Measurements from ENCODE around the gene SMAD3.
A peak's percentile ranks its signal among the peaks of the same experiment; 100 is the strongest.

Gene SMAD3

GRCh38 chr15:67082007-67082536 is 16.7 kb downstream of the SMAD3 start:
- no peak for DNase-seq (ENCODE audit: low read depth)

GRCh38 chr15:67083135-67083762 is 17.8 kb downstream of the SMAD3 start:
- no peak for DNase-seq (ENCODE audit: low read depth)

GRCh38 chr15:67084561-67084960 is 19.2 kb downstream of the SMAD3 start:
- DNase-seq (ENCODE audit: low read depth) = no peak

GRCh38 chr15:67085237-67085817 is 19.9 kb downstream of the SMAD3 start:
- DNase-seq (ENCODE audit: low read depth) = peak; percentile 49

GRCh38 chr15:67085818-67086636 is 20.6 kb downstream of the SMAD3 start:
- DNase-seq (ENCODE audit: low read depth) = no peak

- DNase-seq (ENCODE audit: low read depth) = no peak
Measured at GRCh38 chr15:67086637-67086914, 21.2 kb downstream of the SMAD3 start.

GRCh38 chr15:67087507-67088172 is 22.2 kb downstream of the SMAD3 start:
- DNase-seq (ENCODE audit: low read depth) = no peak

- DNase-seq (ENCODE audit: low read depth) = no peak
Measured at GRCh38 chr15:67089217-67090193, 24.1 kb downstream of the SMAD3 start.

- DNase-seq (ENCODE audit: low read depth) = no peak
Measured at GRCh38 chr15:67090297-67091070, 25.1 kb downstream of the SMAD3 start.

- DNase-seq (ENCODE audit: low read depth) = peak; percentile 66
Measured at GRCh38 chr15:67091071-67091979, 25.9 kb downstream of the SMAD3 start.

GRCh38 chr15:67091980-67092677 is 26.7 kb downstream of the SMAD3 start:
- DNase-seq (ENCODE audit: low read depth) = no peak

GRCh38 chr15:67092752-67093503 is 27.5 kb downstream of the SMAD3 start:
- no peak for DNase-seq (ENCODE audit: low read depth)

GRCh38 chr15:67093504-67093862 is 28.1 kb downstream of the SMAD3 start:
- DNase-seq (ENCODE audit: low read depth) = no peak

- no peak for DNase-seq (ENCODE audit: low read depth)
Measured at GRCh38 chr15:67094001-67094826, 28.8 kb downstream of the SMAD3 start.

GRCh38 chr15:67095912-67096311 is 30.5 kb downstream of the SMAD3 start:
- no peak for DNase-seq (ENCODE audit: low read depth)

GRCh38 chr15:67096546-67097294 is 31.3 kb downstream of the SMAD3 start:
- no peak for DNase-seq (ENCODE audit: low read depth)

- no peak for DNase-seq (ENCODE audit: low read depth)
Measured at GRCh38 chr15:67097424-67097823, 32.0 kb downstream of the SMAD3 start.

Data from activated T-cell treated with anti-CD3 and anti-CD28 coated beads for 48 hours (primary cell).